Kidney (tissue), 14 donors: ENCODE measurements around the gene PEX16. TPM values are rescaled to one million over a fixed set of nuclear protein-coding genes. Genes with fewer than 3 reads are reported as not detected.

Experiments
- DNase-seq, 5 donors: peaks; one replicate each; pipeline ENCODE4 v3.0.0-alpha.2; 2013 to 2020
- FAIRE-seq: peaks from 2 replicates; lab custom pipeline; 2012; peaks lifted over from hg19 to GRCh38; lab: Jason Lieb, UNC
- H3K27ac ChIP-seq, 2 donors: one replicate each; pipeline ENCODE4 v1.7.0; 2013; ENCODE audit warnings: low read depth in 2 of 2, low read length in 2 of 2, inconsistent platforms in 1 of 2
- H3K27me3 ChIP-seq: one replicate; pipeline ENCODE4 v1.7.1; 2013; ENCODE audit warnings: low read length, inconsistent platforms; ENCODE audit not compliant: control insufficient read depth, insufficient read depth
- H3K36me3 ChIP-seq, 3 donors: one replicate each; pipeline versions ENCODE4 v1.7.0 to v1.7.1; 2013; ENCODE audit warnings: low read length in 3 of 3, control low read depth in 1 of 3, inconsistent platforms in 1 of 3; ENCODE audit not compliant: insufficient read depth in 3 of 3, control insufficient read depth in 2 of 3
- H3K4me1 ChIP-seq, 3 donors: one replicate each; pipeline versions ENCODE4 v1.7.0 to v1.7.1; 2013; ENCODE audit warnings: low read length in 3 of 3, inconsistent platforms in 1 of 3, low read depth in 1 of 3; ENCODE audit not compliant: control insufficient read depth in 2 of 3, insufficient read depth in 2 of 3
- H3K4me3 ChIP-seq, 3 donors: one replicate each; pipeline versions ENCODE4 v1.7.0 to v1.8.1; 2013; ENCODE audit warnings: low read length in 3 of 3, control low read depth in 1 of 3, inconsistent platforms in 1 of 3
- H3K9ac ChIP-seq, 3 donors: one replicate each; pipeline versions ENCODE4 v1.7.0 to v1.7.1; 2013; ENCODE audit warnings: low read length in 3 of 3, control low read depth in 1 of 3, inconsistent platforms in 1 of 3
- H3K9me3 ChIP-seq, 3 donors: one replicate each; pipeline versions ENCODE4 v1.7.0 to v1.7.1; 2013; ENCODE audit warnings: low read length in 3 of 3, control low read depth in 1 of 3, inconsistent platforms in 1 of 3; ENCODE audit not compliant: control insufficient read depth in 2 of 3, insufficient read depth in 1 of 3
- intact Hi-C: fragments of 100-400 bp; cut with DNase I; formaldehyde crosslinking; loops from one replicate; pipeline ENCODE4 v1.11.1; 2022
- polyA plus RNA-seq: library from polyadenylated mRNA; stranded (reverse); fragments of 350-450 nt; fragmentation: Illumina TruSeq; extraction: RNeasy Lipid Tissue Mini Kit (QIAGEN cat#74804); gene quantifications from one replicate; pipeline ENCODE4 v1.2.3, GENCODE V29; 2014; ENCODE audit warnings: low read depth, low replicate concordance; ENCODE audit not compliant: insufficient read depth
- total RNA-seq: library from RNA; stranded (reverse); fragmentation: NEBNext Ultra II Directional; extraction: Animal tissue kit (Norgen Biotek cat#: 25700); gene quantifications from one replicate; pipeline ENCODE4 v1.2.1, GENCODE V29; 2021
- TF ChIP-seq, protein P1 (sequence below): IDR thresholded peaks from 3 replicates; pipeline ENCODE4 v1.5.1; 2012; ENCODE audit warnings: mild to moderate bottlenecking, moderate library complexity, borderline replicate concordance; ENCODE audit not compliant: insufficient read depth; ENCODE audit errors: extremely low read depth
- donor health status: control.
- donor health status: control.
- donor health status: control.
- donor health status: control.
- donor health status: control.
- donor health status: DM: yes; HTN: yes; CAD: no.
- donor health status: Normal renal cell carcinoma (clear cell type).

Gene PEX16
- total and polyA plus RNA-seq, 2 donors from 2014 or later, result 38.4 to 46.0 TPM

DNA sequence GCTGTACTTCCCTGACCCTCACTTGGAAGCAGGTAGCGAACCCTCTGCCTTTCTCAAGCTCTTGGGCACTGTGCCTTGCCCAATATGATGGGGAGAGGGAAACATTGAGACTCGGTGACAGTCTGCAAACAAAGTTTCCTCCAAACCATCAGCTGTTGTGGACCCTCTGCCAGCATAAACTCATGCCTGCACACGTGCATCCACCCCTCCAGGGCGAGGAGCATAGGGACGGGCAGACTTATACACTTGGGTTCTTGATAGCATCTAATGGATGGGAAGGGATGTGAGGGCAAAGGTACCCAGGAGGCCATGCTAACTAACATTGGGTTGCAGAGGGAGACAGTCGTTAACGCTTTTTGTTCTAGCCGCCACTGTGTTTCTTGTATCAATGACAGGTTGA is 40.5 kb downstream of the PEX16 start:
- H3K4me3 ChIP-seq, result no peak overlapping the region
- H3K36me3 ChIP-seq, result peaks cover 6 to 76% (median 38%) of the 10 kb centered on the region in 3 donors
- no peak overlapping the region for H3K27ac ChIP-seq
- no peaks in the 10 kb centered on the region for H3K9me3 ChIP-seq
- FAIRE-seq (no peak), DNase-seq (no peak)
- intact Hi-C loops, result no loop called here
- no peaks in the 10 kb centered on the region for H3K27me3 ChIP-seq
- H3K4me1 ChIP-seq, result peaks cover 0 to 4% (median 0%) of the 10 kb centered on the region in 3 donors
- TF ChIP-seq, protein P1, sequence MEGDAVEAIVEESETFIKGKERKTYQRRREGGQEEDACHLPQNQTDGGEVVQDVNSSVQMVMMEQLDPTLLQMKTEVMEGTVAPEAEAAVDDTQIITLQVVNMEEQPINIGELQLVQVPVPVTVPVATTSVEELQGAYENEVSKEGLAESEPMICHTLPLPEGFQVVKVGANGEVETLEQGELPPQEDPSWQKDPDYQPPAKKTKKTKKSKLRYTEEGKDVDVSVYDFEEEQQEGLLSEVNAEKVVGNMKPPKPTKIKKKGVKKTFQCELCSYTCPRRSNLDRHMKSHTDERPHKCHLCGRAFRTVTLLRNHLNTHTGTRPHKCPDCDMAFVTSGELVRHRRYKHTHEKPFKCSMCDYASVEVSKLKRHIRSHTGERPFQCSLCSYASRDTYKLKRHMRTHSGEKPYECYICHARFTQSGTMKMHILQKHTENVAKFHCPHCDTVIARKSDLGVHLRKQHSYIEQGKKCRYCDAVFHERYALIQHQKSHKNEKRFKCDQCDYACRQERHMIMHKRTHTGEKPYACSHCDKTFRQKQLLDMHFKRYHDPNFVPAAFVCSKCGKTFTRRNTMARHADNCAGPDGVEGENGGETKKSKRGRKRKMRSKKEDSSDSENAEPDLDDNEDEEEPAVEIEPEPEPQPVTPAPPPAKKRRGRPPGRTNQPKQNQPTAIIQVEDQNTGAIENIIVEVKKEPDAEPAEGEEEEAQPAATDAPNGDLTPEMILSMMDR, result no peak
- no peak overlapping the region for H3K9ac ChIP-seq

DNA sequence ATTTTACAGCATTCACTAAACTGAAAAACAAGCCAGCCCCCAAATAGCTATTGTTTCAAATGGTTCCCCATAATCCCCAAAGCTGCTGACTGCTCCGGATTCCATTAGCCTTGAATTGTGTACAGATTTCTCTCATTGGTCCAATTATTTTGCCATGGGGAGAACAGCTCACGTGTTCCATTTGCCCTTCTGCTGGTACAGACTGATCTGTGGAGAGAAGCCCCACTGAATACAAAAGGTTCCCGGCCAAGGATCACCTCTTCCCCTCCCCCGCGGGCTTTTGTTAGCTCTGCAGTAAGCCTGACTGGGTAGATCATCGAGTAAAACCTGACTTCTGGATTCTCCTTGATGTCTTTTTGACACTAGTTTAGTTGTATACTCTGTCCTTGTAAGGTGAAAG is 41.3 kb downstream of the PEX16 start:
- DNase-seq (peak in 2 of 5 donors; percentile 7 to 15), FAIRE-seq (no peak)
- no peak overlapping the region for H3K4me3 ChIP-seq
- peaks cover 0 to 4% (median 0%) of the 10 kb centered on the region in 3 donors for H3K4me1 ChIP-seq
- TF ChIP-seq, protein P1, result no peak
- intact Hi-C loops, result no loop called here
- H3K9me3 ChIP-seq, result no peaks in the 10 kb centered on the region
- no peaks in the 10 kb centered on the region for H3K27me3 ChIP-seq
- H3K36me3 ChIP-seq, result peaks cover 6 to 76% (median 45%) of the 10 kb centered on the region in 3 donors
- H3K27ac ChIP-seq, result no peak overlapping the region
- H3K9ac ChIP-seq, result no peak overlapping the region

DNA sequence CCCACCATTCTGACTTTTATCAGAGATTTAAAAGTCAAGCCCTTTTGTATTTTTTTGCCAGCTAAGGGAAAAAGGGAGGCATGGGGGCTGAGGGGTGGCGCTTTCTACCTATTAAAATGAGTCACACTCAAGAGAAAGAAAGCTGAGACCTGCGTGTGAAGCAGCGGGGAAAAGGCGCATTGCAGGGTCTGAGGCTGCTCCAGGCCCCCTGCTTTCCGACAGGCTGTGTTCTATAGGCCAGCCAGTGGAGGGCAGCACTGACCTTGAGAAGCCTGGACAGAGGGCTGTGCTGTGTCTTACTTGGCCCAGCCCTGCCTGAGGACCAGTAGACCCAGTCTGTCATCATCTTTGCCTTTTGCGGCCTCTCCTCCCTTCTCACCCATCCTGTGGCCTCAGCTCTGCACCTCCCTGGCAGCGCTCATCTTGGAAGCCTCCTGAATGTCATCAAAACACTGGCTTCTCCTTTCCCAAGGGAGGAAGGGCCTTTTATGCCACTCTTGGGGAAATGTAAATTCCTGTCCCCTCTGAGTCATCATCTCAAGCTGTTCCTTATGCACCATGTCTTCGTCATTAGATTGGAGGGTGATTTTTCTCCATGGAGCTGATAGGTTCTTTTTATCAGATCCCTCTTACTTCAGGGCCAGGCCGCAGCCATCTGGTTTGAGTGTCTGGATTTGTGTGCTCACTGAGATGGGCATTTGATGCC is 44.9 kb downstream of the PEX16 start:
- no peaks in the 10 kb centered on the region for H3K4me1 ChIP-seq
- no peak overlapping the region for H3K9ac ChIP-seq
- H3K27me3 ChIP-seq, result no peaks in the 10 kb centered on the region
- FAIRE-seq (no peak), DNase-seq (peak in 4 of 5 donors; percentile 70 to 80 (median 74))
- TF ChIP-seq, protein P1, result peak; percentile 50
- H3K36me3 ChIP-seq, result peaks cover 10 to 84% (median 63%) of the 10 kb centered on the region in 3 donors
- H3K9me3 ChIP-seq, result no peaks in the 10 kb centered on the region
- H3K4me3 ChIP-seq, result no peak overlapping the region
- no peak overlapping the region for H3K27ac ChIP-seq
- intact Hi-C loops, result no loop called here
